Gastrocnemius medialis (tissue), 4 donors: Measurements from ENCODE around the gene DYNLT4. TPM values are rescaled to one million over a fixed set of nuclear protein-coding genes. Genes with fewer than 3 reads are reported as not detected.

Experiments used
- ATAC-seq, 2 donors: fragments of 150-250 bp; one replicate each; pipeline ENCODE4 v1.9.1; 2016
- DNase-seq, 2 donors: peaks; one replicate each; pipeline ENCODE4 v3.0.0-alpha.2; 2019
- H3K27ac ChIP-seq, 4 donors: fragments of 200-600 bp; sonication (generic); 1 replicate in 1 of 4; 2 replicates in 3 of 4; pipeline ENCODE4 v1.5.1; 2016 to 2018; ENCODE audit warnings: mild to moderate bottlenecking in 2 of 4, moderate library complexity in 1 of 4
- H3K27me3 ChIP-seq, 3 donors: fragments of 200-600 bp; sonication (generic) in 2 of 3; 1 replicate in 1 of 3; 2 replicates in 2 of 3; pipeline versions ENCODE4 v1.5.1 to v1.6.0; 2016 to 2019; ENCODE audit warnings: mild to moderate bottlenecking in 1 of 3, moderate library complexity in 1 of 3
- H3K36me3 ChIP-seq, 2 donors: fragments of 200-600 bp; sonication (generic) in 1 of 2; one replicate each; pipeline ENCODE4 v1.5.1; 2017 to 2018
- H3K4me1 ChIP-seq, 2 donors: fragments of 200-600 bp; sonication (generic) in 1 of 2; one replicate each; pipeline ENCODE4 v1.5.1; 2016 to 2017; ENCODE audit warnings: mild to moderate bottlenecking in 2 of 2
- H3K4me3 ChIP-seq, 4 donors: fragments of 200-600 bp; sonication (generic) in 3 of 4; 1 replicate in 1 of 4; 2 replicates in 3 of 4; pipeline ENCODE4 v1.5.1; 2016 to 2019; ENCODE audit warnings: mild to moderate bottlenecking in 2 of 4
- H3K9me3 ChIP-seq, 3 donors: fragments of 200-600 bp; sonication (generic) in 2 of 3; 1 replicate in 1 of 3; 2 replicates in 2 of 3; pipeline ENCODE4 v1.5.1; 2016 to 2019
- POLR2A ChIP-seq, 2 donors: fragments of 450-650 bp; IDR thresholded peaks; one replicate each; pipeline ENCODE4 v1.6.1; 2017; ENCODE audit warnings: antibody characterized with exemption in 2 of 2, mild to moderate bottlenecking in 2 of 2, moderate library complexity in 2 of 2
- in situ Hi-C, 4 donors: fragments of 200-750 bp; cut with MboI; loops; one replicate each; pipeline versions ENCODE4 v1.15.0 to v1.8.0; 2017; ENCODE audit warnings: low sequenced_read_pairs in 4 of 4
- intact Hi-C: fragments of 100-400 bp; cut with DNase I; formaldehyde crosslinking; loops from one replicate; pipeline ENCODE4 v1.15.1; 2023; ENCODE audit warnings: low total_unique reads
- total RNA-seq, 4 donors: library from RNA; depleted of rRNA; stranded (reverse); fragments of >200 nt; gene quantifications; one replicate each; pipeline versions ENCODE4 v1.1.0 to v1.2.3, GENCODE V29; 2016
- TF ChIP-seq, protein P1 (sequence below), 5 experiments: fragments of 450-650 bp in 3 of 5; fragments of 200-600 bp in 2 of 5; sonication (generic) in 2 of 5; IDR thresholded peaks in 4 of 5; conservative IDR thresholded peaks in 1 of 5; 1 replicate in 4 of 5; 2 replicates in 1 of 5; pipeline ENCODE4 v1.5.1; 2016 to 2019; ENCODE audit warnings: antibody characterized with exemption in 5 of 5, mild to moderate bottlenecking in 3 of 5, moderate library complexity in 3 of 5

Gene DYNLT4
- total RNA-seq, 4 donors from 2014 or later, result not detected

DNA sequence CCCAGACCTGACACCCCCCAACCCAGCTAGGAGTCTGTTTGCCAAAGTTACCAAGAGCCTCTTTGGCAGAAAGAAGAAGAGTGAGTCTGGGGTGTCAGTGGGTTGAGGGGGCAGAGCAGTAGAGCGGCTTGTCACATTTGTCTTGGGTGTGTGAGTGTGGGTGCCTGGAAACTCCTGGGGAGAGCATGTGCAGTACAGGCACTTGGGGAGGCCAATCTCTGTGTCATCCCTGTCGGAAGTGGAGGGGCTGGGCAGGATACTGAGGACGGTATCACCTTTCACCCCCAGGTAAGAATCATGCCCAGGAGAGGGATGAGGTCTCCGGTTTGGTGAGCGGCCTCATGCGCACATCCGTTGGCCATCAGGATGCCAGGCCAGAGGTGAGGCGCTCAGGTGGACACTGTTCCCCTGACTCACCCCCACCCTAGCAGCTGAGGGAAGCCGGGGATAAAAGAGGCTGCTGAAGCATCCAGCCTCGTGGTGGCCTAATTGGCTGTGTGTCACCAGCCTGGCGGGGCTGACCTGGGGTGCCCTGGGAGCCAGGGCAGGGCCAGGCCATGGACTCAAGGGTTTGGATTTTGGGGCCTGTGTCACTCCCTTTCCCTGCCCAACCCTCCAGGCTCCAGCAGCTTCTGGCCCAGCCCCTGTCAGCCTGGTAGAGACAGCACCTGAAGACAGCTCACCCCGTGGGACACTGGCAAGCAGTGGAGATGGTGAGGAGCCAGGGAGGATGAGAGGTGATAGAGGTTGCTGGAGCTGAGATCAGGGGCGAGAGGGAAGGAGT is 3.6 kb downstream of the DYNLT4 start:
- in situ Hi-C loops, result no loop called here
- no peaks in the 10 kb centered on the region for H3K27me3 ChIP-seq
- peaks cover 0 to 18% of the 10 kb centered on the region in 2 donors for H3K36me3 ChIP-seq
- no peak overlapping the region for H3K4me3 ChIP-seq
- peaks cover 34 to 59% of the 10 kb centered on the region in 2 donors for H3K4me1 ChIP-seq
- peak overlapping the region; percentile 66 to 98 (median 92) for H3K27ac ChIP-seq
- TF ChIP-seq, protein P1, sequence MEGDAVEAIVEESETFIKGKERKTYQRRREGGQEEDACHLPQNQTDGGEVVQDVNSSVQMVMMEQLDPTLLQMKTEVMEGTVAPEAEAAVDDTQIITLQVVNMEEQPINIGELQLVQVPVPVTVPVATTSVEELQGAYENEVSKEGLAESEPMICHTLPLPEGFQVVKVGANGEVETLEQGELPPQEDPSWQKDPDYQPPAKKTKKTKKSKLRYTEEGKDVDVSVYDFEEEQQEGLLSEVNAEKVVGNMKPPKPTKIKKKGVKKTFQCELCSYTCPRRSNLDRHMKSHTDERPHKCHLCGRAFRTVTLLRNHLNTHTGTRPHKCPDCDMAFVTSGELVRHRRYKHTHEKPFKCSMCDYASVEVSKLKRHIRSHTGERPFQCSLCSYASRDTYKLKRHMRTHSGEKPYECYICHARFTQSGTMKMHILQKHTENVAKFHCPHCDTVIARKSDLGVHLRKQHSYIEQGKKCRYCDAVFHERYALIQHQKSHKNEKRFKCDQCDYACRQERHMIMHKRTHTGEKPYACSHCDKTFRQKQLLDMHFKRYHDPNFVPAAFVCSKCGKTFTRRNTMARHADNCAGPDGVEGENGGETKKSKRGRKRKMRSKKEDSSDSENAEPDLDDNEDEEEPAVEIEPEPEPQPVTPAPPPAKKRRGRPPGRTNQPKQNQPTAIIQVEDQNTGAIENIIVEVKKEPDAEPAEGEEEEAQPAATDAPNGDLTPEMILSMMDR (IDR thresholded peaks at IDR 0.05 in 4 of 5, conservative IDR thresholded peaks at IDR 0.05 in 1 of 5), result no peak
- no peak for TF ChIP-seq POLR2A (IDR thresholded peaks at IDR 0.05)
- intact Hi-C loops, result no loop called here
- no peaks in the 10 kb centered on the region for H3K9me3 ChIP-seq
- DNase-seq (no peak), ATAC-seq (no peak)

DNA sequence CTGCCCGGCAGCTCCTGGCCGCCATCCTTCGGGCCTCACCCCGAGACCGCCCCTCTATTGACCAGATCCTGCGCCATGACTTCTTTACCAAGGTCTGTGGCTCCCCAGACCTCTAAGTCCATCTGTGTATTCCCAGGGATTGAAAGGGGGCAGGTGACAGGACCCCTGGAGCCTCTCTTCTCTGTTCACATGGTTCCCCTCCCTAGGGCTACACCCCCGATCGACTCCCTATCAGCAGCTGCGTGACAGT is 4.2 kb downstream of the DYNLT4 start:
- H3K27me3 ChIP-seq, result no peaks in the 10 kb centered on the region
- H3K36me3 ChIP-seq, result peaks cover 0 to 18% of the 10 kb centered on the region in 2 donors
- intact Hi-C loops (no loop called here), in situ Hi-C loops (no loop called here)
- ATAC-seq (no peak), DNase-seq (no peak)
- no peaks in the 10 kb centered on the region for H3K9me3 ChIP-seq
- H3K4me1 ChIP-seq, result peaks cover 32 to 54% of the 10 kb centered on the region in 2 donors
- TF ChIP-seq, protein P1 (IDR thresholded peaks at IDR 0.05 in 4 of 5, conservative IDR thresholded peaks at IDR 0.05 in 1 of 5), result no peak
- no peak for TF ChIP-seq POLR2A (IDR thresholded peaks at IDR 0.05)
- H3K27ac ChIP-seq, result peak overlapping the region; percentile 66 to 98 (median 92)
- no peak overlapping the region for H3K4me3 ChIP-seq

DNA sequence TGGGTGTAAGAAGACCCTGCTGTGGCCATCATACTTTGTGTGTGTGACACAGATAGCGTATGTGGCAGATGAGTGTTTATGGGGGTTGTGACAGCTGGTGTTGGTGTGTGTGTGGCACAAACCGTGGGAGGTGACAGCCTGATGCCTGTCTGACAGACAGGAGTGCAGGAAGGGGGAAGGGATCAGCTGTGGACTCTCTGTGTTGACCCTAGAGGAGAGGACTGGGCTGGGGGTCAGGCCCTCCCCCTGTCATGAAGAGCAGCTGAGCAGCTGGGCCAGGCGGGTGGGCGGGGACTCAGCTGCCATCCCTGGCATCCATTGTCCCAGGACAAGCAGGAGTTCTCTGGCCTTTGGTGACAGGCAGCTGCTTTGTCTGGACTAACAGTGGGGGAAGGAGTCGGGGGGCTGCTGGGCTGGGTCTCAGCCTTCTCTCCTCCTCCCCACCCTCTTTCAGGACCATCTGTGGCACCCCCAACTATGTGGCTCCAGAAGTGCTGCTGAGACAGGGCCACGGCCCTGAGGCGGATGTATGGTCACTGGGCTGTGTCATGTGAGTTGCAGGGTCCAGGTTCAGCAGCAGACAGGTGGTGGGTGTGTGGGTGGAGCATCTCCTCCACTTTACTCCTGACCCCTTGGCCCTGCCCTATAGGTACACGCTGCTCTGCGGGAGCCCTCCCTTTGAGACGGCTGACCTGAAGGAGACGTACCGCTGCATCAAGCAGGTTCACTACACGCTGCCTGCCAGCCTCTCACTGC is 4.7 kb downstream of the DYNLT4 start:
- in situ Hi-C loops (no loop called here), intact Hi-C loops (no loop called here)
- Histone ChIP-seq H3K9me3 (no peaks in the 10 kb centered on the region), H3K27ac (peak overlapping the region; percentile 66 to 98 (median 92)), H3K27me3 (no peaks in the 10 kb centered on the region), H3K4me1 (peaks cover 27 to 49% of the 10 kb centered on the region in 2 donors), H3K36me3 (peaks cover 0 to 18% of the 10 kb centered on the region in 2 donors), H3K4me3 (peak overlapping the region in 1 of 4 donors; percentile 74)
- no peak for DNase-seq
- TF ChIP-seq POLR2A (IDR thresholded peaks at IDR 0.05), result no peak
- TF ChIP-seq, protein P1 (IDR thresholded peaks at IDR 0.05 in 4 of 5, conservative IDR thresholded peaks at IDR 0.05 in 1 of 5), result no peak
- no peak for ATAC-seq

DNA sequence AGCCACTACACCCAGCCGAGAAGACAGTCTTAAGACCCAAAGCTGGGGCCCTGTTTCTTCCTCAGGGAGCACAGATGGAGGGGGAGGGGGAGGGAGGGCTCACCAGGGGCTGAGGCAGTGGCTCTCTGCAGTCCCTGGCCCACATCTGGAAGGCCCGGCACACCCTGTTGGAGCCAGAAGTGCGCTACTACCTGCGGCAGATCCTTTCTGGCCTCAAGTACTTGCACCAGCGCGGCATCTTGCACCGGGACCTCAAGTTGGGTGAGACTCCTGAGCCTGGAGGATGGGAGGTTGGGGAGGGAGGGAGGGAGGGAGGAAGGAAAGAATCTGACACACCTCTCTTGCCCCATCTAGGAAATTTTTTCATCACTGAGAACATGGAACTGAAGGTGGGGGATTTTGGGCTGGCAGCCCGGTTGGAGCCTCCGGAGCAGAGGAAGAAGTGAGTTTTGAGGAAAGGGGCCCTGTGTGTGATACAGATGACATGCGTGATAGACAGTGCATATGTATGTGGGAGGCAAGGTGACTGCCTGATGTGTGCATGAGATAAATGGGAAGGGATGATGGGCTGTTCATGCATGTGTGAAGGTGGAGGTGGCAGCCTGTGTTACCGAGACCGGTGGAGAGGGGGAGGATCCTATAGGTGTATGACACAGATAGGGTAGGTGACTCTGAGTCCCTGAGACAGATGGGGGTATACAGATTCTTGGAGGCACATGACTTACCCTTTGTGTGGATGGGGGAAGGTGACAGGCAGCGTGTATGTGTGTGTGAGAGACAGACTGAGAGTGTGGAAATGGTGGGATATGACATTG is 5.5 kb downstream of the DYNLT4 start:
- Histone ChIP-seq H3K27ac (peak overlapping the region; percentile 66 to 98 (median 92)), H3K4me1 (peaks cover 21 to 41% of the 10 kb centered on the region in 2 donors), H3K4me3 (peak overlapping the region; percentile 17 to 81 (median 72)), H3K27me3 (no peaks in the 10 kb centered on the region), H3K36me3 (peaks cover 0 to 18% of the 10 kb centered on the region in 2 donors), H3K9me3 (no peaks in the 10 kb centered on the region)
- in situ Hi-C loops, result no loop called here
- no peak for DNase-seq
- ATAC-seq, result no peak
- intact Hi-C loops, result loop anchor here (2.0 kb wide), 1 partner anchor 17 kb away; no protein-coding TSS in a partner anchor
- no peak for TF ChIP-seq POLR2A (IDR thresholded peaks at IDR 0.05)
- TF ChIP-seq, protein P1 (IDR thresholded peaks at IDR 0.05 in 4 of 5, conservative IDR thresholded peaks at IDR 0.05 in 1 of 5), result no peak
